GM12865 (cell line): ENCODE results near the gene RADX.

Source experiments
- DNase-seq: peaks from one replicate; pipeline ENCODE4 v3.0.0; 2010; ENCODE audit warnings: low read depth
- H3K4me3 ChIP-seq: 2 replicates; pipeline ENCODE4 v1.5.1; 2011; ENCODE audit warnings: mild to moderate bottlenecking, low read depth, low read length, control low read depth
- CTCF ChIP-seq: IDR thresholded peaks from 2 replicates; pipeline ENCODE4 v1.5.1; 2011; ENCODE audit warnings: low read length, control low read depth, low read depth, inconsistent platforms; ENCODE audit not compliant: insufficient read depth; ENCODE audit errors: missing control alignments

The RADX gene

GRCh38 chrX:106706466-106706865 lies 94.7 kb downstream of the RADX start:
- DNase-seq, result no peak
- H3K4me3 ChIP-seq, result no peak overlapping the region

GRCh38 chrX:106707771-106708454 lies 96.1 kb downstream of the RADX start:
- TF ChIP-seq CTCF, result no peak
- DNase-seq, result no peak
- H3K4me3 ChIP-seq, result no peak overlapping the region

More at GRCh38 chrX:106706466-106706865, 94.7 kb downstream of the RADX start:
- no peak for TF ChIP-seq CTCF

GRCh38 chrX:106710771-106711170 lies 99.0 kb downstream of the RADX start:
- TF ChIP-seq CTCF, result no peak
- no peak overlapping the region for H3K4me3 ChIP-seq
- no peak for DNase-seq

GRCh38 chrX:106711375-106711774 lies 99.6 kb downstream of the RADX start:
- no peak for TF ChIP-seq CTCF

GRCh38 chrX:106716004-106716403 lies 104.2 kb downstream of the RADX start:
- no peak for DNase-seq
- no peak overlapping the region for H3K4me3 ChIP-seq
- TF ChIP-seq CTCF, result no peak

More at GRCh38 chrX:106711375-106711774, 99.6 kb downstream of the RADX start:
- DNase-seq, result no peak
- no peak overlapping the region for H3K4me3 ChIP-seq

GRCh38 chrX:106716463-106716862 lies 104.7 kb downstream of the RADX start:
- DNase-seq, result no peak
- TF ChIP-seq CTCF, result no peak
- H3K4me3 ChIP-seq, result no peak overlapping the region

GRCh38 chrX:106718709-106719108 lies 106.9 kb downstream of the RADX start:
- no peak for DNase-seq
- no peak for TF ChIP-seq CTCF
- H3K4me3 ChIP-seq, result no peak overlapping the region
